Natural killer cell (primary cell): ENCODE results near the gene MAP3K1. TPM values are rescaled to one million over a fixed set of nuclear protein-coding genes. Genes with fewer than 3 reads are reported as not detected.

Experiments used
- ATAC-seq, 3 donors: fragments of 150-1000 bp in 2 of 3; fragments of 200-7000 bp in 1 of 3; cut with Tn5 transposase; 1 replicate in 1 of 3; 2 replicates in 2 of 3; pipeline ENCODE4 v1.10.0; 2021; ENCODE audit warnings: mild to moderate bottlenecking in 2 of 3, moderate library complexity in 2 of 3
- DNase-seq, 2 donors: peaks; one replicate each; pipeline versions ENCODE4 v3.0.0 to v3.0.0-alpha.2; 2013 to 2021; ENCODE audit warnings: mixed read lengths in 1 of 2
- H3K27ac ChIP-seq: one replicate; pipeline ENCODE4 v1.5.1; 2013; ENCODE audit warnings: mild to moderate bottlenecking, low read length
- H3K27me3 ChIP-seq: one replicate; pipeline ENCODE4 v1.6.1; 2013; ENCODE audit warnings: low read length; ENCODE audit not compliant: control insufficient read depth, insufficient read depth
- H3K36me3 ChIP-seq: one replicate; pipeline ENCODE4 v1.6.1; 2013; ENCODE audit warnings: low read length; ENCODE audit not compliant: control insufficient read depth, insufficient read depth
- H3K4me1 ChIP-seq: one replicate; pipeline ENCODE4 v1.6.1; 2013; ENCODE audit warnings: low read length; ENCODE audit not compliant: control insufficient read depth, insufficient read depth
- H3K4me3 ChIP-seq: one replicate; pipeline ENCODE4 v1.5.1; 2013; ENCODE audit warnings: low read length
- H3K9me3 ChIP-seq: one replicate; pipeline ENCODE4 v1.6.1; 2013; ENCODE audit warnings: low read length; ENCODE audit not compliant: control insufficient read depth, insufficient read depth
- H3K27ac Mint-ChIP-seq, 2 donors: one replicate each; pipeline ENCODE4 v1.8.0; 2022; ENCODE audit warnings: mild to moderate bottlenecking in 2 of 2, mixed read lengths in 2 of 2, moderate library complexity in 1 of 2
- H3K27me3 Mint-ChIP-seq, 2 donors: one replicate each; pipeline ENCODE4 v1.8.0; 2022; ENCODE audit warnings: low read depth in 2 of 2, mixed read lengths in 2 of 2
- H3K36me3 Mint-ChIP-seq: one replicate; pipeline ENCODE4 v1.8.0; 2022; ENCODE audit warnings: mixed read lengths
- H3K4me1 Mint-ChIP-seq, 2 donors: one replicate each; pipeline ENCODE4 v1.8.0; 2022; ENCODE audit warnings: mixed read lengths in 2 of 2
- H3K4me3 Mint-ChIP-seq: one replicate; pipeline ENCODE4 v1.8.0; 2022; ENCODE audit warnings: mild to moderate bottlenecking, moderate library complexity, mixed read lengths
- H3K9me3 Mint-ChIP-seq, 2 donors: one replicate each; pipeline ENCODE4 v1.8.0; 2022; ENCODE audit warnings: mixed read lengths in 2 of 2
- WGBS: methylation state at CpG from one replicate; pipeline ENCODE4 v1.1.7; 2013; ENCODE audit warnings: missing lambda C conversion rate; ENCODE audit not compliant: insufficient coverage; 5-methylcytosine and 5-hydroxymethylcytosine counted together
- intact Hi-C: fragments of 100-400 bp; cut with micrococcal nuclease; formaldehyde crosslinking; loops from one replicate; pipeline ENCODE4 v1.14.2; 2022
- total RNA-seq, 4 donors: library from RNA; stranded (reverse); fragments of 120-200 nt in 1 of 4; gene quantifications; one replicate each; pipeline versions ENCODE4 v1.2.3 to v1.2.4, GENCODE V29; 2013 to 2022
- TF ChIP-seq, protein P1 (sequence below): fragments of 200-600 bp; IDR thresholded peaks from one replicate; pipeline ENCODE4 v1.8.0; 2022; ENCODE audit warnings: antibody characterized with exemption

The MAP3K1 gene
- total RNA-seq, 3 donors from 2014 or later (not counting 1 experiment from before 2014, with no cell fraction given) = 27.8 to 35.7 (median 35.5) TPM

GRCh38 chr5:56813302-56813701, 2.0 kb upstream of the MAP3K1 start:
- Histone ChIP-seq H3K4me1 (peaks cover 8% of the 10 kb centered on the region), H3K9me3 (no peaks in the 10 kb centered on the region), H3K36me3 (no peaks in the 10 kb centered on the region), H3K27me3 (no peaks in the 10 kb centered on the region), H3K27ac (no peak overlapping the region), H3K4me3 (no peak overlapping the region)
- 90% methylated on average over 3 of the region's 4 CpGs for WGBS
- TF ChIP-seq, protein P1, sequence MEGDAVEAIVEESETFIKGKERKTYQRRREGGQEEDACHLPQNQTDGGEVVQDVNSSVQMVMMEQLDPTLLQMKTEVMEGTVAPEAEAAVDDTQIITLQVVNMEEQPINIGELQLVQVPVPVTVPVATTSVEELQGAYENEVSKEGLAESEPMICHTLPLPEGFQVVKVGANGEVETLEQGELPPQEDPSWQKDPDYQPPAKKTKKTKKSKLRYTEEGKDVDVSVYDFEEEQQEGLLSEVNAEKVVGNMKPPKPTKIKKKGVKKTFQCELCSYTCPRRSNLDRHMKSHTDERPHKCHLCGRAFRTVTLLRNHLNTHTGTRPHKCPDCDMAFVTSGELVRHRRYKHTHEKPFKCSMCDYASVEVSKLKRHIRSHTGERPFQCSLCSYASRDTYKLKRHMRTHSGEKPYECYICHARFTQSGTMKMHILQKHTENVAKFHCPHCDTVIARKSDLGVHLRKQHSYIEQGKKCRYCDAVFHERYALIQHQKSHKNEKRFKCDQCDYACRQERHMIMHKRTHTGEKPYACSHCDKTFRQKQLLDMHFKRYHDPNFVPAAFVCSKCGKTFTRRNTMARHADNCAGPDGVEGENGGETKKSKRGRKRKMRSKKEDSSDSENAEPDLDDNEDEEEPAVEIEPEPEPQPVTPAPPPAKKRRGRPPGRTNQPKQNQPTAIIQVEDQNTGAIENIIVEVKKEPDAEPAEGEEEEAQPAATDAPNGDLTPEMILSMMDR = no peak
- ATAC-seq (no peak), DNase-seq (peak in 1 of 2 donors; percentile 13)
- no peaks in the 10 kb centered on the region for H3K9me3 Mint-ChIP-seq
- peaks cover 19 to 20% of the 10 kb centered on the region in 2 donors for H3K4me1 Mint-ChIP-seq
- H3K4me3 Mint-ChIP-seq = peak overlapping the region; percentile 95
- H3K27ac Mint-ChIP-seq = peak overlapping the region in 1 of 2 donors; percentile 85
- H3K27me3 Mint-ChIP-seq = peaks cover 0 to under 1% of the 10 kb centered on the region in 2 donors
- intact Hi-C loops = loop anchor here (5.0 kb wide), 1 partner anchor 34 kb away; no protein-coding TSS in a partner anchor
- H3K36me3 Mint-ChIP-seq = no peaks in the 10 kb centered on the region

DNA sequence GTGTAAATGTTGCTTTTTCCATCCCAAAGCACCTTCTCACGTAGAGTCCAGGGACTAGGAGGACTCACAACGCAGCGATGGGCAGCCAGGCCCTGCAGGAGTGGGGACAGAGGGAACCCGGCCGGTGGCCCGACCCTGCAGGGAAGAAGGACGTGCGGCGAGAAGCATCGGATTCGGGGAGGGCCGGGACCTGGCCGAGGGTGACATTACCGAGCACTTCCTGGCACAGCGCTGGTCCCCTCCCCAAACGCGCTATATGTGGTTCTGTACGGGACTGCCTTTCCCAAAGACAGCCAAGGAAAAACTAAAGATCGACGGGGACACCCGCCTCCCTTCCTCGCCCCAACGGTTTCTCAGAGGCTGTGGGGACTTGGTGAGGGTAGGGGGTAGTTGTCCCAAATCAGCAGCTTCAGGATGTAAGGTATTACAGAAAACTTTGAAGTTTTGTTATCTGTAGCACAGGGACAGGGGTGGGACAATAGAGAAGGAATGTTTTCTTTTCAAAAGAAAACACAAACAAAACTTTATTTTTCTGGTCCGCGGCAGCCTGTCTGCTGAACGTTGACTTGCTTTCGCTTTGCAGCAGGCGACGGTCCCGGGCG, 887 bp upstream of the MAP3K1 start:
- no peaks in the 10 kb centered on the region for H3K27me3 Mint-ChIP-seq
- no peaks in the 10 kb centered on the region for H3K36me3 ChIP-seq
- TF ChIP-seq, protein P1 = no peak
- peak overlapping the region; percentile 85 to 92 for H3K27ac Mint-ChIP-seq
- DNase-seq (peak; percentile 37 to 68), ATAC-seq (peak; percentile 0 to 17 (median 10))
- peak overlapping the region; percentile 92 for H3K27ac ChIP-seq
- H3K4me1 ChIP-seq = peaks cover 11% of the 10 kb centered on the region
- peak overlapping the region; percentile 95 for H3K4me3 ChIP-seq
- H3K4me3 Mint-ChIP-seq = peak overlapping the region; percentile 95
- H3K36me3 Mint-ChIP-seq = no peaks in the 10 kb centered on the region
- no peaks in the 10 kb centered on the region for H3K27me3 ChIP-seq
- peaks cover 30 to 32% of the 10 kb centered on the region in 2 donors for H3K4me1 Mint-ChIP-seq
- WGBS = under 1% methylated on average over 31 of the region's 31 CpGs
- H3K9me3 Mint-ChIP-seq = no peaks in the 10 kb centered on the region
- no peaks in the 10 kb centered on the region for H3K9me3 ChIP-seq
- intact Hi-C loops = loop anchor here (2.0 to 5.0 kb wide), 3 partner anchors 33 to 822 kb away; partner anchors contain the start of gene SETD9

- Mint-ChIP-seq H3K4me3 (peak overlapping the region; percentile 95), H3K36me3 (no peaks in the 10 kb centered on the region), H3K27ac (peak overlapping the region; percentile 92 to 93), H3K27me3 (no peaks in the 10 kb centered on the region), H3K9me3 (no peaks in the 10 kb centered on the region), H3K4me1 (peaks cover 42 to 43% of the 10 kb centered on the region in 2 donors)
- WGBS = under 1% methylated on average over 116 of the region's 116 CpGs
- peak; percentile 30 to 50 (median 42) for ATAC-seq
- Histone ChIP-seq H3K27me3 (no peaks in the 10 kb centered on the region), H3K36me3 (no peaks in the 10 kb centered on the region), H3K9me3 (no peaks in the 10 kb centered on the region), H3K4me3 (peak overlapping the region; percentile 95), H3K27ac (peak overlapping the region; percentile 92), H3K4me1 (peaks cover 11% of the 10 kb centered on the region)
- DNase-seq = peak; percentile 54 to 66
- intact Hi-C loops = loop anchor here (2.0 kb wide), 3 partner anchors 93 to 823 kb away; partner anchors contain the start of genes GPBP1 and SETD9
- TF ChIP-seq, protein P1 = no peak
Observed at GRCh38 chr5:56815658-56816545, 553 bp downstream of the MAP3K1 start.
